A549 (cell line): ENCODE data around the gene MXRA7.

Source experiments
- CTCF ChIP-seq: fragments of >200 bp; sonication (Bioruptor Twin); formaldehyde crosslinking; IDR thresholded peaks from 3 replicates; pipeline ENCODE4 v1.5.1; 2016
- JUNB ChIP-seq: fragments of >200 bp; sonication (Bioruptor Twin); formaldehyde crosslinking; IDR thresholded peaks from 2 replicates; pipeline ENCODE4 v1.6.1; 2016

GRCh38 chr17:76689859-76690258, 20.9 kb downstream of the MXRA7 start:
- TF ChIP-seq CTCF: no peak
- no peak for TF ChIP-seq JUNB
